Fibroblast of lung (primary cell): ENCODE data around the gene TRIM38. TPM values are rescaled to one million over a fixed set of nuclear protein-coding genes. Genes with fewer than 3 reads are reported as not detected.

Experiments used
- DNase-seq, 2 donors: peaks; one replicate each; pipeline versions ENCODE4 v3.0.0 to v3.0.0-alpha.2; 2010; ENCODE audit warnings: low read depth in 2 of 2
- H2AFZ ChIP-seq: 2 replicates; pipeline ENCODE4 v1.5.1; 2012; ENCODE audit warnings: low read length, control low read depth, inconsistent platforms
- H3K27ac ChIP-seq: 2 replicates; pipeline ENCODE4 v1.5.1; 2011; ENCODE audit warnings: low read length, control low read depth; ENCODE audit not compliant: insufficient read depth
- H3K27me3 ChIP-seq: 2 replicates; pipeline ENCODE4 v1.5.1; 2011; ENCODE audit warnings: mild to moderate bottlenecking, low read length; ENCODE audit not compliant: control insufficient read depth, insufficient read depth
- H3K36me3 ChIP-seq: 2 replicates; pipeline ENCODE4 v1.5.1; 2011; ENCODE audit warnings: low read length; ENCODE audit not compliant: control insufficient read depth, insufficient read depth
- H3K4me1 ChIP-seq: 2 replicates; pipeline ENCODE4 v1.5.1; 2011; ENCODE audit warnings: low read length; ENCODE audit not compliant: control insufficient read depth, insufficient read depth; ENCODE audit errors: extremely low read depth
- H3K4me2 ChIP-seq: 2 replicates; pipeline ENCODE4 v1.5.1; 2011; ENCODE audit warnings: low read length, control low read depth; ENCODE audit not compliant: insufficient read depth; ENCODE audit errors: extremely low read depth
- H3K4me3 ChIP-seq, 4 experiments: fragments of 200-600 bp in 1 of 4; sonication (generic) in 1 of 4; replicated peaks in 1 of 4; 2 replicates each; pipeline ENCODE4 v1.5.1; 2011 to 2016; ENCODE audit warnings: low read length in 4 of 4, low read depth in 3 of 4, mild to moderate bottlenecking in 3 of 4, control low read depth in 2 of 4, inconsistent platforms in 1 of 4, mixed read lengths in 1 of 4; ENCODE audit not compliant: insufficient read depth in 1 of 4; ENCODE audit errors: control extremely low read depth in 1 of 4
- H3K79me2 ChIP-seq: 2 replicates; pipeline ENCODE4 v1.5.1; 2012; ENCODE audit warnings: mild to moderate bottlenecking, low read length, inconsistent platforms; ENCODE audit not compliant: control insufficient read depth, insufficient read depth
- H3K9ac ChIP-seq: 2 replicates; pipeline ENCODE4 v1.5.1; 2011; ENCODE audit warnings: mild to moderate bottlenecking, low read length, control low read depth; ENCODE audit not compliant: insufficient read depth
- H3K9me3 ChIP-seq: 2 replicates; pipeline ENCODE4 v1.5.1; 2012; ENCODE audit warnings: low read depth, low read length; ENCODE audit not compliant: control insufficient read depth, insufficient read depth
- H4K20me1 ChIP-seq: 2 replicates; pipeline ENCODE4 v1.5.1; 2011; ENCODE audit warnings: low read length; ENCODE audit not compliant: control insufficient read depth, insufficient read depth; ENCODE audit errors: extremely low read depth
- EZH2 ChIP-seq: IDR thresholded peaks from 2 replicates; pipeline ENCODE4 v1.5.1; 2012; ENCODE audit warnings: low read length, control low read depth, mild to moderate bottlenecking; ENCODE audit errors: missing control alignments
- polyA plus RNA-seq, 2 donors: library from polyadenylated mRNA; depleted of rRNA in 1 of 2; stranded (reverse) in 1 of 2; unstranded in 1 of 2; fragments of >200 nt; gene quantifications; 2 replicates each; pipeline ENCODE4 v1.2.1, GENCODE V29; 2011 to 2012; ENCODE audit warnings: missing spikeins in 1 of 2
- total RNA-seq: library from RNA; depleted of rRNA; stranded (reverse); fragments of >200 nt; gene quantifications from 2 replicates; pipeline ENCODE4 v1.2.1, GENCODE V29; 2014
- TF ChIP-seq, protein P1 (sequence below), 2 donors: IDR thresholded peaks in 1 of 2; conservative IDR thresholded peaks in 1 of 2; 1 replicate in 1 of 2; 2 replicates in 1 of 2; pipeline ENCODE4 v1.5.1; 2011 to 2012; ENCODE audit warnings: low read length in 2 of 2, control low read depth in 1 of 2, inconsistent platforms in 1 of 2, low read depth in 1 of 2, mild to moderate bottlenecking in 1 of 2

TRIM38 gene
- total and polyA plus RNA-seq, 2 donors (not counting 1 experiment from before 2014, with no cell fraction given): 7.6 to 14.5 TPM

GRCh38 chr6:25961619-25962148, 918 bp upstream of the TRIM38 start:
- H3K4me2 ChIP-seq: peak overlapping the region; percentile 94
- H2AFZ ChIP-seq: peak overlapping the region; percentile 71
- H3K79me2 ChIP-seq: peaks cover 16% of the 10 kb centered on the region
- peaks cover 6% of the 10 kb centered on the region for H3K36me3 ChIP-seq
- H3K27me3 ChIP-seq: no peaks in the 10 kb centered on the region
- TF ChIP-seq EZH2: no peak
- TF ChIP-seq, protein P1, sequence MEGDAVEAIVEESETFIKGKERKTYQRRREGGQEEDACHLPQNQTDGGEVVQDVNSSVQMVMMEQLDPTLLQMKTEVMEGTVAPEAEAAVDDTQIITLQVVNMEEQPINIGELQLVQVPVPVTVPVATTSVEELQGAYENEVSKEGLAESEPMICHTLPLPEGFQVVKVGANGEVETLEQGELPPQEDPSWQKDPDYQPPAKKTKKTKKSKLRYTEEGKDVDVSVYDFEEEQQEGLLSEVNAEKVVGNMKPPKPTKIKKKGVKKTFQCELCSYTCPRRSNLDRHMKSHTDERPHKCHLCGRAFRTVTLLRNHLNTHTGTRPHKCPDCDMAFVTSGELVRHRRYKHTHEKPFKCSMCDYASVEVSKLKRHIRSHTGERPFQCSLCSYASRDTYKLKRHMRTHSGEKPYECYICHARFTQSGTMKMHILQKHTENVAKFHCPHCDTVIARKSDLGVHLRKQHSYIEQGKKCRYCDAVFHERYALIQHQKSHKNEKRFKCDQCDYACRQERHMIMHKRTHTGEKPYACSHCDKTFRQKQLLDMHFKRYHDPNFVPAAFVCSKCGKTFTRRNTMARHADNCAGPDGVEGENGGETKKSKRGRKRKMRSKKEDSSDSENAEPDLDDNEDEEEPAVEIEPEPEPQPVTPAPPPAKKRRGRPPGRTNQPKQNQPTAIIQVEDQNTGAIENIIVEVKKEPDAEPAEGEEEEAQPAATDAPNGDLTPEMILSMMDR (conservative IDR thresholded peaks at IDR 0.05 in 1 of 2, IDR thresholded peaks at IDR 0.05 in 1 of 2; ENCODE audit: low read depth in 1 of 2, low read length in 2 of 2): peak in 1 of 2 donors; percentile 6
- H3K4me3 ChIP-seq: peak overlapping the region in 3 of 4 experiments; percentile 63 to 94 (median 89)
- no peaks in the 10 kb centered on the region for H4K20me1 ChIP-seq
- no peaks in the 10 kb centered on the region for H3K9me3 ChIP-seq
- DNase-seq: no peak
- H3K4me1 ChIP-seq: peaks cover 5% of the 10 kb centered on the region
- H3K9ac ChIP-seq: peak overlapping the region; percentile 40
- peak overlapping the region; percentile 92 for H3K27ac ChIP-seq

GRCh38 chr6:25963426-25964123, 973 bp downstream of the TRIM38 start:
- Histone ChIP-seq H3K9me3 (no peaks in the 10 kb centered on the region), H3K79me2 (peaks cover 20% of the 10 kb centered on the region), H3K9ac (no peak overlapping the region), H3K36me3 (peaks cover 8% of the 10 kb centered on the region), H2AFZ (no peak overlapping the region), H3K27me3 (no peaks in the 10 kb centered on the region), H3K4me1 (peaks cover 5% of the 10 kb centered on the region), H3K4me2 (peak overlapping the region; percentile 94), H3K4me3 (peak overlapping the region; percentile 63 to 94 (median 72)), H4K20me1 (no peaks in the 10 kb centered on the region), H3K27ac (peak overlapping the region; percentile 15)
- peak in 1 of 2 donors; percentile 24 for DNase-seq
- no peak for TF ChIP-seq EZH2
- TF ChIP-seq, protein P1 (conservative IDR thresholded peaks at IDR 0.05 in 1 of 2, IDR thresholded peaks at IDR 0.05 in 1 of 2; ENCODE audit: low read depth in 1 of 2, low read length in 2 of 2): no peak

- Histone ChIP-seq H3K4me3 (peak overlapping the region in 2 of 4 experiments; percentile 22 to 63), H3K27ac (no peak overlapping the region), H3K4me1 (peaks cover 5% of the 10 kb centered on the region), H2AFZ (no peak overlapping the region), H3K27me3 (no peaks in the 10 kb centered on the region), H4K20me1 (no peaks in the 10 kb centered on the region), H3K9me3 (no peaks in the 10 kb centered on the region), H3K4me2 (no peak overlapping the region), H3K9ac (no peak overlapping the region), H3K79me2 (peaks cover 20% of the 10 kb centered on the region), H3K36me3 (peaks cover 11% of the 10 kb centered on the region)
- TF ChIP-seq EZH2: no peak
- TF ChIP-seq, protein P1 (conservative IDR thresholded peaks at IDR 0.05 in 1 of 2, IDR thresholded peaks at IDR 0.05 in 1 of 2; ENCODE audit: low read depth in 1 of 2, low read length in 2 of 2): no peak
- DNase-seq: no peak
These were observed 2.5 kb downstream of the TRIM38 start for GRCh38 chr6:25965058-25965457.
